Activated naive CD4-positive, alpha-beta T cell treated with Interleukin-2 at 50 U/mL for 16 hours (primary cell): ENCODE data around the gene NRAS.

Experiments used
- DNase-seq: peaks from one replicate; pipeline ENCODE4 v3.0.0-alpha.2; 2020

The NRAS gene

DNA sequence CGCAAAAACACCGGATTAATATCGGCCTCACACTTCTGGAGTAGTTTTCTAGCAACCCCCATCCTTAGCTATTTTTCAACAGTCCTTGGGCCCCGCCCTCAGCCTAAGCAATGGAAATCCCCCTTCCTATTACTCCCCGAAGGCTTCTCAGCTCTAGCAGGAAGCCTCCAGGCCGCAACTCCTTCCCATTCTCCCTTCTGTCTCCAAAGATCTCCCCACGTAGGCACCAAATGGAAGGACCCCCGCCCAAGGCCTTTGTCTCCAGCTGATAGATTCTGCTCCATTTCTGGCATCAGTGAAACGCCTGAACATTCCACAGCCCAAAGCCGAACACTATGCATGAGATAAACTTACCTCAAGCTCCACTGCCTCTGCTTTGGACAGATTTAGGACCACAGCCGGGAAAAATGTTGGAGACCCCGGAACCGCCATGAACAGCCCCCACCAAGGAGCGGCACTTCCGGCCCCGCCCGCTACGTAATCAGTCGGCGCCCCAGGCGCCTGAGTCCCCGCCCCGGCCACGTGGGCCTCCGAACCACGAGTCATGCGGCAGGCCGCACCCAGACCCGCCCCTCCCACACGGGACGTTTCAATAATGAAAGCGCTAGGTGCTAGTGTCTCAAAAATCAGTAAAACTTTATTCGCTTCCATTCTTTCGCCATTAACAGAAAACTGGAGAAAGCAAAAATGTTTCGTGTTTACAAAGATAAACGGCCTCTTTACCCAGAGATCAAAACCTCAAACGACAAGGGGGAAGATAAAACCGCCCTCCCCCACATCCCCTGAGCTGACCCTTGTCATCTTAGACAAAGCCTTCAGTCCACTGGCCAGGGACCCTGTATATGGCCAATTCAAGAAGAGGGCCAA, at the start of gene NRAS:
Gene NRAS (minus strand): TSS at position 468 of the 867 bp plus-strand sequence. CDS start 611 bp downstream, outside the sequence.
- DNase-seq: peak; percentile 97

DNA sequence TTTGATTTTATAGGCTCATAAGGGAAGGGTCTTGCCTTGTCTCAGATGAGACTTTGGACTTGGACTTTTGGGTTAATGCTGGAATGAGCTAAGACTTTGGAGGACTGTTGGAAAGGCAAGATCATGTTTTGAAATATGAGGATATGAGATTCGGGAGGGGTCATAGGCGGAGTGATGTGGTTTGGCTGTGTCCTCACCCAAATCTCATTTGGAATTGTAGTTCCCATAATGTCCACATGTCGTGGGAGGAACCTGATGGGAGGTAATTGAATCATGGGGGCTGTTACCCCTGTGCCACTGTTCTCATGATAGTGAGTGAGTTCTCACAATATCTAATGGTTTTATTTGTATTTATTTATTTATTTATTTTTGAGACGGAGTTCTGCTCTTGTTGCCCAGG, 48.1 kb upstream of the NRAS start:
- no peak for DNase-seq

DNA sequence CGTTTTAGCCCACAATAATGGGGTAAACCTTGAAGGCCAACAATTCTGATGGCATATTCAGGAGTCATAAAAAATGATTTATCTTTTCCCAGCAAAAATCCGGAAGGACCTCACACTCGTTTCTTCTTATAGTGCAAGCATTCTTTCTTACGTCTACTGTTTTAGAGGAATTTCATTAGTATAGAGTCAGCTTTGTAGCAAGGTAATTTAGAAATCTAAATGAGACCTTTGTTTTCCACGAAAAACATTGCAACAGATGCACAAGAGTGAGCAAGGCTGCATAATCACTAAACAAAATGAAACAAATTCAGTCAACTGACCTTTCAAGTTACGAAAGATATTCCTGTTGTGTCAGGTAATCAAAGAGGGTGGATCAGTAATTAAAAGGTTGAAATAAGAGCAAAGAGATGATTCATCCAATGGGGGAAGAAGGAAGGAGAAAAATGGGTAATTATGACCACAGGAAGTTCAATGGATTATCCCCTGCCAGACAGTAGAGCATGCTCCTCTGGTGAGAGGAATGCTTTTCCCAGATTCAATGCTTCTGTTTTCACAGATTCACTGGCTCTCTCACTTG, 41.8 kb upstream of the NRAS start:
- DNase-seq: no peak

DNA sequence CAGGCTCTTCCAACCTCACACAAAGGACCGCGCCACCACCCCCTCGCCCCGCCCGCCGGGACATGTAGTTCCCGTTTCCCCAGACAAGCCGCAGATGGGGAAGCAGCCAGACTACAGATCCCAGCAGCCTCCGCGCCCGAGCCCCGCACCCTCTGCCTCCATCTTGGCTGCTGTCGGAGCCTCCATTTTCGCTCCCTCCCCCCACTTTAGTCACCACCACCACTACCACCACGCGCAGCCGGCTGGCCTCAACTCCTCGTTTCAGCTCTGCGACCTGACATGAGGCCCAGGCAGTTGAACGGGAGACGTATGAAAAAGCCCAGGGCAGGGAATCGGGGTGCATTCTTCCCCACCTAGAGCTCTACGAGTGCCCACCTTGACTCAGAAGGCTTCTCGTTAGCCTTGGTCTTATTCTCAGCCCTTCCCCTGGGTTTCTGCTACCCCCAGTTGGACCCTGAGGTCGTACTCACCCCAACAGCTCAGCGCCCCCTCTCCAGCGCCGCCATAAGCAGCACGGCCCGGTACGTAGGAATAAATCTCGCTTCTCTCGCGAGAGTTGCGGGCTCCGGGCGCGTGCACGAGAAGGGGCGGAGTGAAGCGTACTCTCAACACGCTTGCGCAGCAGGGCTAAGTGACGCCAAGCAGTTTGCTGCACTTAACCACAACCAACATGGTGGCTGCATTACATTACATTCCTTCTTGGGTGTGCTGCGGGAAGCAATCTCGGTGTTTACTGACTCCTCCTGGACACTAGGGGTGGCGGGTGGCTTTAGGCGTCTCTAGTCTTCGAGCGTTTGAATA, 41.1 kb upstream of the NRAS start, which contains the start of gene CSDE1:
Gene CSDE1 (minus strand): TSS at position 530 of the 801 bp plus-strand sequence. CDS start 18,094 bp downstream, outside the sequence.
- peak; percentile 97 for DNase-seq

DNA sequence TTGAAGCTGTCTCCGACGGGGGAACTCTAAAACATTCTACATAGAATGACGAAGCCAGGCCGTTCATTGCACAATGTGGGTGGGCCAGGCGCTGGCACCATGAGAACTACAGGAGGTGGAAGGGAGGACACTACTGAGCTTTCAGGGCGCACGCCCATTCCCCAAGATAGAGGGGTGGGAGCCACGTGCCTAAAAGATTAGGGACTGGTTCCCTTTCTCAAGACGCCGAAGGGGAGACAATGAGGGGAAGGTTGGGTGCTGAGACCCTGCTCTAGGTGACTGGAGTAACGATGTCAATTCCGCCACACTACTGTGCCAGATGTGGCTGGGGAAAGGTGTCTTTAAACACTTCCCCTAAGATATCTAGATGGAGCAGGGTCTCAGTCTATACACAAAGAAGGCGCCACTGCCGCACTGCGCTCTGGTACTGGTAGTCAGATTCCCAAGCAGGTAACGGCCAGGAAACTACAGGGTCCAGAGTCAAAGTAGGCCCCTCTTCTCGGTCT, 40.4 kb upstream of the NRAS start:
- DNase-seq: no peak

DNA sequence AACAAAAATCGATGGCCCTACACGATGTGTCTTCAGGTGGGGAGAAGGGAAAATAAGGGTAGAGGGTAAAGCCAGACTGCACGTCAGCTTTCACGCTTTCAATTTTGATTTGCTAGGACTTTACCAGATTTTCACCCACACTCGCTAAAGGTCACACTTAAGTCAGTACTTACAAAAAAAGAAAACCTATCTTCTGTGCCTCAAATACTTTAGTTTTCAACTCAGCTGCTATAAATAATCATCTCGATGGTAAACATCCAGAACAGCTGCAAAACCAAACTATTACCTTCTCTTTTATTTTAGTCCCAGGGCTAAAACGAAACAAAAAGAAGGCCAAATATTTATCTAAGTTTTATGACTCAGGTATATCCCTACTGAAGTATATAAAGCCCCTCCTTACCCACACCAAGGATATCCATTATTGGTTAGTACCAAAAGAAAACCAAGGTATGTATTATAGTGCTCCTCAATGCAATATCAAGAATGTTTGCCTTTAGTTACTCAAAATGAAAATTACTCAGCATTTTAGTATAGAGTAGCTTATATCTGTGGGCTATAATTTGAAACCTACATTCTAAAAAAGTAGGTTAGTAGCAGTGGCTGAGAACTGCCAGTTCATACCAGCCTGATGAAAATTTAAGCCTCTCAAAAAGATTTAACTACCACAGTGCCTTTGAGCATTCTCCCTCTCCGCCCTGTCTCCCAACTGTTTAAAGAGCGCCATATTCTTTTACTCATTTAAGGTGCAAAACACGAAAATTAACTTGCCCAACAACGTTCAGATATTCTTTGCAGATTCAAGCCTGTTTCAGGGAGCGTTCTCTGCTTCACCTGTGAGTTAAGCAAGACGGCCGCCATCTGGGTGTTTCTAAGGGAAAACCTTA, 39.7 kb upstream of the NRAS start:
- DNase-seq: no peak

DNA sequence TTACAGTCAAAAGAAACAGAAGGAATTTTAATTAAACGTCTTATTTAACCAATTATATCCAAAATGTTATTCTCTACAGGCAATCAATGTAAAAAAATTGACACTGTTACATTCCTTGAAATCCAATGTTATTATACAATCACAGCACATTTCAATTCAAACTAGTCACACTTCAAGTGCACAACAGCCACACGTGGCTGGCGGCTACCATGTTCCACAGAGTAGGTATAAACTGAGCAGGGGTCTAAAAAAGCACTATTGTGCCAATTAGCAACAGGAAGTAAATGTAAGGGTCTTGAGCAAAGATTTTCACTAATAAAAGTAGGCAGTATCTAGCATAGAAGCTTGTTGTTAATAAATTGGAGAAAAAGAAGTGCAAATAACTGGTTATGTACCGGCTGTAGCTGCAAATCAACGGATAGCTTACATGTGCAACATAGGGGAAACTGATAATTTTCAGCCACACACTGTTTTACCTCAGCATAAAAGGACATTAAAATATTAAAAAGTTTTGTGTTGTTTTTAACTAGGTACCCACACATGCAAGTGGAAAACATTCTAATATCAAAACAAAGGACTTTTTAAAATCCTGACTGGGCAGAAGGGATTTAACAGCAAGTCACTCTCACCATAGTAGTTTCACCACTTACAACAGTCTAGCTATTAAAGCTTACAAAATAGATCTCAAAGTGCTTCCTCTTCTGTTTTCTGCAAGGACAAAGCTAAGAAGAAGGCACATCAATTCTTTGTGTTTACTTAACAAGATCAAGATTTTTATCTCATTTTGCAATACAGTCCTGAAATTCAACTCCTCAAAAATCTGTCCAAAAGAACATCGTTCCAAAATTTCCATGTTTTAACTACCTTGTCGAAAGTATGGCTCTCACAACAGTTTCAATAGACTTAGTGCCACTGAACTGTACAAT, 38.7 kb upstream of the NRAS start:
- DNase-seq: no peak

DNA sequence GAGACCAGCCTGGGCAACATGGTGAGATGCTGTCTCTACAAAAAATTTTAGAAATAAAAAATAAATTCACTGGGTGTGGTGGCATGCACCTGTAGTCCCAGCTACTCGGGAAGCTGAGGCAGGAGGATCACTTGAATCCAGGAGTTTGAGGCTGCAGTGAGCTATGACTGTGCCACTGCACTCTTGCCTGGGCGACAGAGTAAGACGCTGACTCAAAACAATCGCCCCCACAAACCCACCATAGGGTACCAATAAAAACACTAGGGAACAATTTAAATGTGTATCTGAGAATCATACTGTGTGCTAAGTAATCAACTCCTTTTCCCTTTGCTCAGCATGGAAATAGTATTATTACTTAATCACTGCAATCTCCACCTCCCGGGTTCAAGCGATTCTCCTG, 37.1 kb upstream of the NRAS start:
- DNase-seq: peak; percentile 37

DNA sequence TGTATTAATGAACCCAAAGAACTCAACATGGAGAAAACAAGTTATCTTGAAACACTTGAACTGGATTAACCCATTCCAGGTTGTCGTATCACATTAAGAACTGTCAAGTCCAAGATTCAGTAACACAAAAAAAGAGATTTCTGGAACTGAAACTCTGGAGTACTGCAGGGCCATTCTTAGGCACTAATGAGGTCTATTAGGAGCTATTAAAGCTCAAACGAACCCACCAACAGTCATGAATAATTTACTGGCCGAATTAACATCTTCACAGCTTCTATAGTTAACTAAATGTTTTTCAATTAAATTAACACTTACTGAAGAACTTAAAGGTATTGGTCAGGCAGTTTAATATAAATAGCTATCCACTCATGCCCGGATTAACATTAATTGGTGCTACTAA, 36.6 kb upstream of the NRAS start:
- no peak for DNase-seq

DNA sequence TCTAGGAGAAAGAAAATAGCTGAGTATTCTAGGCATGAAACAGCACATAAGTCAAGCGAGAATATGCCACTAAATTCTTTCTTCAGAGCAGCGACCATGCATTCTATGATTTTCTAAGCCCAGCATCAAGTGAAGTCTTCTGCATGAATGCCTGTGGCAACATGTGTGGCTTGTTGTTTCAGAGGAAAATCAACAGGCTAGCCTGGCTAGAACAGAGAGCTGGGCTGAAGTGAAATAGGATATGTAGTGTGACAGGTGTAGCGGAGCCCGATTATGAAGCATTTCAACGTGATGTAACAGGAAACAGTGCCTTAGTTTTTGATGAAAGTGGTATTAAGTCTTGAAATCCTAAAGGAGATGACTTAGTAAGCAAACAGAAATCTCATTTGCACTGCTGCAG, 34.2 kb upstream of the NRAS start:
- no peak for DNase-seq

DNA sequence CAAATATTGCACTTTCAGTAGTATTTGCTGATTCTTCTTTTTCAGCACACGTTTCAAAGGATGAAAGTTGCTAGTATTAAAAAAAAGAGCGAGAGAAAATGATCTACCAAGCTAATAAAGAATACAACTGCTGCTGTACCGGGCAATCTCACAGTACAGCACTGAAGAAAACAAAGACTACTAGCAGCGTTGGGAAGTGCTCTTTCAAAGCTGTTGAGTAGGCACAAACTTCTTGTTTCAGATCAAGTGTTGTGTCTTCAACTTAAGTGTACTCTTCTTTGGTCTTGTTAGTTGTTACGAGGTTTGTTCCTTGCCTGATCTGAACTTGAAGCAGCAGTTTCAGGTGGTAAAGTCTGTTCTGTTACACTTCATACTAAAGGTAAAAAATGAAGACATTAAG, 33.3 kb upstream of the NRAS start:
- DNase-seq: no peak

DNA sequence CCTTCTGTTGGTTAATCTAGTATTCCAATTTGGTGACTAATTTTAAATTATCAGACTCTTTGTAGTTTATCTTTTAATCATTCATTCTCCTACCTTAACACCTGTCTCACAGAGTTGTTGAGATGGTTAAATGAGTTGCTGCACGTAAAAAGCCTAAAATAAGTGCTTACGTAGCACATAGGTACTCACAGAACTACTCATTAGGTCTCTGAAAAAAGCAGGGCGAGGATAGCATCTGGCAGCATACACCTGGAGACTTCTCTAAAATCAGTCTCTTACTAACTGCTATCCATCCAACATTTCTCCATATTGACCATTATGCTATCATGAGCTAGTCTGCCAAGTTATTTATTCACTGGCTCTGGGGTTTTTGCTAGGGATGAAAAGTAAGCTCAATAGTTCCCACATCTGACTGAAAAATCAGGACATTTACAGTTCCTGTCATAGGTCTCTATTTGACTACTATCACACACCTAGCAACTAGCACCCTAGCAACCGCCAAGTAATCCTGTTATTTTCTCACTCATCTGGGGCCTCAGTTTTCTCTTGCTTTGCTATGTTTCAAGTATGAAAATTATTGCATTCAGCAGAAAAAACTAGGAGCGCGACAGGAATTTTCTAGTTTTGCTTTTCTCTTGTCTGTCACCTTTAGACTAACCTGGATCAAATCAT, 30.0 kb upstream of the NRAS start:
- DNase-seq: no peak

DNA sequence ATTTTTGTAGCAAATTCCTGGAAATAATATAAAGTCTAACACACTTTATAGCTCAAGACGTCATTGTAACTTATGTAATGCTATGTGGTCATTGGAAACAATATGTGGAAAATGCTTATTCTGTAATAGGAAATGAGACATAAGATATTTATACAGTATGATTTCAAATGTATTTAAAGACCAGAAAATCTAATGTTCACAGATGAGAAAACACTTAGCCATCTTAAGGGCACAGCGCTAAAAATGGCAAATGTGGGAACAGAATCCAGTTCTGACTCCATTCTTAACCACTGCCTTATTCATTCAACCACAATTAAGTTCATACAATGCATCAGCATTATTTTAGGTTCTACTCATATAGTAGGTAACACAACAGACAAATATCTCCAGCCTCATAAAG, 28.7 kb upstream of the NRAS start:
- no peak for DNase-seq

DNA sequence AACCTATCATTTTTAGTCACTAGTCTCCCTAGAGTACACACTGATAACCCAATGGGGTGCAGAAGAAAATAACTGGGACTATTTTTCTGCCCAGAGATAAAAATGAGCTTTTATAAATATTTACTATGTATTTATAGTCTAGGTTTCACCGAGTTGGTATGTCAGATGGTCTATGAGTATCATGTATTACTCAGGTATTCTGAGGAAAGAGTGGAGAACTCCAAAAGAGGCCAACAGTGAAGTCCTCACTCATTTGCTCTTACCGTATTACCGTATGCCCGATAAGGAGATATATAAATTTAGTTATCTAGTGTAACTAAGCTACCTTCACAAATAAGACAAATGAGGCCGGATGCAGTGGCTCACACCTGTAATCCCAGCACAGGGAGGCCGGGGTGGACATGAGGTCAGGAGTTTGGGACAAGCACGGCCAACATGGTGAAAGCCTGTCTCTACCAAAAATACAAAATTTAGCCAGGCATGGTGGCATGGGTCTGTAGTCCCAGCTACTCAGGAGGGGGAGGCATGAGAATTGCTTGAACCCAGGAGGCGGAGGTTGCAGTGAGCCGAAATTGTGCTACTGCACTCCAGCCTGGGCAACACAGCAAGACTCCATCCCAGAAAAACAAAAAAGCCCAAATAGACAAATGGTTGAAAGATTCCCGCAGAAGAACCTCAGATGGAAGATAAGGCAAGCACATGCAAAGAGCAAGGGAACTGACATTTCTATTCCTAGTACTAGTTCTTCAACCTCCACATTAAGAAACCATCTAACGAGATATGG, 25.6 kb upstream of the NRAS start:
- no peak for DNase-seq

DNA sequence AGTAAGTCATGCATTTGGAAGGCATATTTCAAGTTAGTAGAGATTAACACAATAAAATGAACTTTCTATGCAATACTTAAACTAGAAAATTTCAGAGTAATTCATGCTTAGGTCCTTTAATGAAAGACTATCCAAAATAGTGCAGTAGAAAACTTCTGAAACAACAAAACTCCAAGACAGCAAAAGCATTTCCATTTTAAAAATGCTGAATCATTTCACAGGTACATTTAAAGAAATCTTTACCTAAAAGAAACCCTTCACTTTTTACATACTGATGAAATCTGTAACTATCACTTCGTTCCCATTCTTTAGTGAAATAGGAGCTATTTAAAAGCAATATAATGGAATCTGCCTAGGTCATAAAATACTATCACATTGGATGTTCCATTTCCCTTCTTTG, 23.8 kb upstream of the NRAS start:
- DNase-seq: no peak

DNA sequence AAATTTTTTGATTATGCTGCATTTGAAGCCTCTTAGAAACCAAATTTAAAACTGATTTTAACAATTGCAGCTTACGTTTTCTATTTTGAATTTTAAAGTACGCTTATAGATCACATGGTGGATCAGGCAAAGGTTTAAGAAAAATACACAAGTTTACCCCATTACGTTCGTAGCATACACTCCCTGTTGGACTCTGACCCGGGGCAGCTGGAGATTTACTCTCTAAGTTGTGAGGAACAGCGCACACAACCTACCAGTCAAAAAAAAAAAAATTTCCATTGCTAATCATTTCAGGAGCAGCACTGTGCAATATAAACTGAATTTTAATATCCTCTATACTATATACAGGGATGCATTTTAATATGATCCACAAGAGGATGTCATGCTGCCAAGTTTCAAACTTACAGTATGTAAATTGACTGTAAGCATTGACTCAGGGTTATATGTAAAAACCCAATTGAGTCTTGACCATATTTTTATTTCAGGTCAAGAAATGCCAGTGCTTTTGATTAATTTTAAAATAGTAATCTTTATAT, 20.8 kb upstream of the NRAS start:
- no peak for DNase-seq

DNA sequence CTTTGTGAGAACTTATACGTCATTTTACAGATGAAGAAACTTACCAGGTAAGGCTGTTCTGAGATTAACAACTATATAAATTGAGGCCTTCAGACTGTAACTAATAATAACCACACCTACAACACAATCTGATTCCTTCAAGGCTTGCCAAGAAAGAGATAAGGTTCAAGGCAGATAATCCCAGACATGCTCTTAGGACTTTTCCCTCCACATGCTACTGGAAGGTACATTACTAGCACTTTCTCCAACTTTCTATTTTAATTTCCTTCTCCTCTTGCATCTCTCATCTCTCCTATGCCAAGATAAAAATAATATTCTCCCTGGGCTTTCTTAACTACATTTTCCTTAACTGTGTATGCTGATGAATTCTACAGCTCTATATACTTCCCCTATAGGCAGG, 18.9 kb upstream of the NRAS start:
- DNase-seq: no peak

DNA sequence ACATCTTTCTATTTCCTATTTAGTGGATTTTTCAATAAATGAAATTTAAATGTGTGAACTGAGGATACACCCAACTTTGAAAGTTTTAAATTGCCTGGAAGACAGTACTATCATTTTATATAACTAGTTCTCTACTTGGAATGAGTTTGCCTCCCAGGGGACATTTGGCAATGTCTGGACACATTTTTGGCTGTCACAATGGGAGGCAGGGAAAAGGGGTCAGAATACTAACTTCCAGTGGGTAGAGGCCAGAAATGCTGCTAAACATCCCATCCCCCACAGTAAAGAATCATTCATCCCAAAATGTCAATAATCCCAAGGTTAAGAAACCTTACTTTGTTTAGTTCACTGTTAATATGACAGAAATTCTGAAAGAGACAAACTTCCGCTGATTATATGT, 13.2 kb upstream of the NRAS start:
- DNase-seq: no peak

DNA sequence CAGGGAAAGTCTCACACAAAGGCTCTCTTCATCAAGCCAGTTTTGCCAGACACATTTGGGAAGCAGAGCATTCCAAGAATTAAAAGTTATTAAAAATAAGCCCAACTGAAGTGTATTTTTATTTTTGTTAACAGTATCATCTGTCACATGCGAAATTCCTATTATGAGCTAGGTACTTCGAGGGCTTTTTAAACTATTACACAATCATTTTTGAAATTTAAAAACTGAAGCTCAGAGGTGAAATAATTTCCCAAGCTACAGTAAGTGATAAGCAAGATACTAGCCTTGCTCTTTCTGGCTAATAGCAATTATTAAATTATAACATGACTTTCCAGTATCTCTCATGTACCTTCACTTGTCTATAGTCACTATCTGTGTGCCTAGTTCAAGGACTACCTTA, 12.0 kb upstream of the NRAS start:
- DNase-seq: no peak

DNA sequence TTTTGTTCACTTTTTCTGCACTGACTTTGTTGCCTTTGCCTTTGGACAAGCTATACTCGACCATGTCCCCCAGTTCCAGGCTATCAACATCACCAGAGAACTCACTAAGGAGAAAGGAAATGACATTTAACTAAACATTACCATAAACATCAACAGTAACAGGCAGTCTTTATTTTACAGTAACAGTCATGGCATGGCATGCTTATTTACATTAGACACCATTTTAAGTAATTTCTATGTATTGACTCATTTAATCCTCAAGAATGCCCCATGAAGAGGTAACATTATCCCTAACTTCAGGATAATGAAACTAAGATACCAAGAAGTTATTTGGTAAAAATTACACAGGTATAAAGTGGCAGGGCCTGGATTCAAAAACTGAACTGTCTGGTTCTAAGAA, 8.7 kb upstream of the NRAS start:
- DNase-seq: no peak
